Ammon's horn (tissue), 1 donor: ENCODE measurements around the gene MMD.
"Not testable (repeated sequence)": the region's sequence is repeated elsewhere in the genome, so short reads cannot be mapped to it uniquely, and the experiment has no call there.

Source experiments
- DNase-seq: peaks from one replicate; pipeline ENCODE4 v3.0.0-alpha.2; 2016; ENCODE audit warnings: low spot score

The MMD gene

GRCh38 chr17:55420067-55420775, 1.4 kb downstream of the MMD start:
- peak; percentile 65 for DNase-seq

GRCh38 chr17:55418369-55419268, 3.0 kb downstream of the MMD start:
- no peak for DNase-seq

GRCh38 chr17:55417411-55418268, 4.0 kb downstream of the MMD start:
- no peak for DNase-seq

- DNase-seq = no peak
Observed at GRCh38 chr17:55416470-55417052, 5.1 kb downstream of the MMD start.

- DNase-seq = peak; percentile 27
Observed at GRCh38 chr17:55416000-55416399, 5.6 kb downstream of the MMD start.

- DNase-seq = no peak
Observed at GRCh38 chr17:55414983-55415382, 6.7 kb downstream of the MMD start.

- no peak for DNase-seq
Observed at GRCh38 chr17:55413825-55414489, 7.7 kb downstream of the MMD start.

- no peak for DNase-seq
Observed at GRCh38 chr17:55411463-55411855, 10.2 kb downstream of the MMD start.

GRCh38 chr17:55410722-55411462, 10.7 kb downstream of the MMD start:
- DNase-seq = peak; percentile 26

GRCh38 chr17:55409030-55409800, 12.4 kb downstream of the MMD start:
- DNase-seq = no peak

- DNase-seq = no peak
Observed at GRCh38 chr17:55407641-55408566, 13.7 kb downstream of the MMD start.

- no peak for DNase-seq
Observed at GRCh38 chr17:55405600-55405999, 16.0 kb downstream of the MMD start.

- DNase-seq = not testable (repeated sequence)
Observed at GRCh38 chr17:55404197-55404596, 17.4 kb downstream of the MMD start.

- no peak for DNase-seq
Observed at GRCh38 chr17:55402374-55402773, 19.3 kb downstream of the MMD start.

- DNase-seq = no peak
Observed at GRCh38 chr17:55398689-55399088, 22.9 kb downstream of the MMD start.

- no peak for DNase-seq
Observed at GRCh38 chr17:55395803-55396505, 25.7 kb downstream of the MMD start.

- DNase-seq = peak; percentile 51
Observed at GRCh38 chr17:55394357-55395021, 27.1 kb downstream of the MMD start.
